ENCODE measurements around the gene TNS1. TPM values are rescaled to one million over a fixed set of nuclear protein-coding genes. Genes with fewer than 3 reads are reported as not detected.

The TNS1 gene
- total and polyA plus RNA-seq, 9 of the 15 experiments (the other 6 are each of a cell fraction or from before 2014, with no cell fraction given) = 0.13 to 2.7 (median 0.77) TPM

DNA sequence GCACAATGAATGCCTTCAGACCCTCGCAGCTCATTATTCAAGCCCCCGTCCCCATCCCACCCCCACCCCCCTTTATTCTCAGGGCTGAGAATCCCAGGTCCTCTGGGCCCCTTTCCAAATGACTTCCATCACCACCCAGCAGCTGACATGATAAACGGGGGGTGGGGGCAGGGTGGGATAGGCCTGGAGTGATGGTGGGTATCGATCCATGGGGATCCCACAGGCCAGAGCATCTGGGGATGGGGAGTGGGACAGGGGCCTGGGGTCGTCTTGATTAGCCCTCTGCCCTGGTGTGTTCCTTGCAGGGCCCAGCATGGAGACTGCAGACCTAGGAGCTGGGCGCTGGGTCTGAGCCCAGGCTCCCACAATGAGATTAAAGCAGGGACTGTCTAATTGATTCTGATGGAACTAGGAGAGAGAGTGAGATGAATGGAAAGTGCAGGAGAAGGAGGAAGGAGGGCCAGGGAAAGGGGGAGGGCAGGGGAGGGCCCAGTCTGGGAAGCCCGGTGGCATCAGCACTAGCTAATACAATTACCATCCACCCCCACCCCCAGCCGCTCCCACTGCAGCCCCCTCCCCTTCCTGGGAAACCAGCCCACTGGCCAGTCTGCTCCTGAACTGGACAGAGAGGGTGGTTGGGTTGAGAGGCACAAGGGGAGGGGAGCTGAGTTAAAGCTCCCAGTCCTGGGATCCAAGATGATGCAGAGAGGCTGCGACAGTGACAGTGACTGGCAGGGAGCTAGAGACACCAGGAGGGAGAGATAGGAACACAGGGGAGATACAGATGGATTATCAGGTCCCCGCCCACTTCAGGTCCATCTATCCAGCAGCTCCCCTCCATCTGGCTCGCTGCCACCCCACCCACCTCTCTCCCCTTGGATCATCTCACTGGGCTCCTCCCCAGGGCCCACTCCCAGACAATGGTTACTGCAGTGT lies 13.1 kb upstream of the TNS1 start (continued):
- TF ChIP-seq EP300 (IDR thresholded peaks at IDR 0.05; ENCODE audit: low read length) (no peak), GMEB1 (CRISPR knock-in tag; IDR thresholded peaks at IDR 0.05) (no peak), XRCC3 (IDR thresholded peaks at IDR 0.05) (no peak), JUND (IDR thresholded peaks at IDR 0.05; ENCODE audit: borderline replicate concordance, low read depth, low read length) (no peak), JUND (tag; IDR thresholded peaks at IDR 0.05; ENCODE audit: borderline replicate concordance, low read depth, low read length) (no peak), SRSF7 (optimal IDR thresholded peaks at IDR 0.05; ENCODE audit: low read depth, low read length) (no peak), ZNF695 (CRISPR knock-in tag; IDR thresholded peaks at IDR 0.05) (no peak)
- TF ChIP-seq, protein P1, sequence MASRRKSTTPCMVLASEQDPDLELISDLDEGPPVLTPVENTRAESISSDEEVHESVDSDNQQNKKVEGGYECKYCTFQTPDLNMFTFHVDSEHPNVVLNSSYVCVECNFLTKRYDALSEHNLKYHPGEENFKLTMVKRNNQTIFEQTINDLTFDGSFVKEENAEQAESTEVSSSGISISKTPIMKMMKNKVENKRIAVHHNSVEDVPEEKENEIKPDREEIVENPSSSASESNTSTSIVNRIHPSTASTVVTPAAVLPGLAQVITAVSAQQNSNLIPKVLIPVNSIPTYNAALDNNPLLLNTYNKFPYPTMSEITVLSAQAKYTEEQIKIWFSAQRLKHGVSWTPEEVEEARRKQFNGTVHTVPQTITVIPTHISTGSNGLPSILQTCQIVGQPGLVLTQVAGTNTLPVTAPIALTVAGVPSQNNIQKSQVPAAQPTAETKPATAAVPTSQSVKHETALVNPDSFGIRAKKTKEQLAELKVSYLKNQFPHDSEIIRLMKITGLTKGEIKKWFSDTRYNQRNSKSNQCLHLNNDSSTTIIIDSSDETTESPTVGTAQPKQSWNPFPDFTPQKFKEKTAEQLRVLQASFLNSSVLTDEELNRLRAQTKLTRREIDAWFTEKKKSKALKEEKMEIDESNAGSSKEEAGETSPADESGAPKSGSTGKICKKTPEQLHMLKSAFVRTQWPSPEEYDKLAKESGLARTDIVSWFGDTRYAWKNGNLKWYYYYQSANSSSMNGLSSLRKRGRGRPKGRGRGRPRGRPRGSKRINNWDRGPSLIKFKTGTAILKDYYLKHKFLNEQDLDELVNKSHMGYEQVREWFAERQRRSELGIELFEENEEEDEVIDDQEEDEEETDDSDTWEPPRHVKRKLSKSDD (conservative IDR thresholded peaks at IDR 0.05; ENCODE audit: low read length) = no peak

Measured in K562 (cell line).